Activated CD8-positive, alpha-beta memory T cell treated with anti-CD3 and anti-CD28 coated beads, Interleukin-2, amount 10 ng/mL, durations not matched to agents 7 days and 5 days (primary cell): ENCODE measurements around the gene SDHAF3. TPM values are rescaled to one million over a fixed set of nuclear protein-coding genes. Genes with fewer than 3 reads are reported as not detected.
"Not testable (repeated sequence)": the region's sequence is repeated elsewhere in the genome, so short reads cannot be mapped to it uniquely, and the experiment has no call there.

Source experiments
- ATAC-seq: fragments of 150-1000 bp; cut with Tn5 transposase; one replicate; pipeline ENCODE4 v1.10.0; 2021; ENCODE audit warnings: moderate library complexity
- CTCF ChIA-PET: fragments of 350-600 bp; sonication (Branson Sonifier 250); formaldehyde crosslinking; loops from one replicate; lab custom pipeline; 2021; ENCODE audit warnings: antibody characterized with exemption; lab: Charles Lee
- DNase-seq: peaks from one replicate; pipeline ENCODE4 v3.0.0-alpha.2; 2020
- H3K27ac Mint-ChIP-seq: one replicate; pipeline ENCODE4 v1.8.0; 2021; ENCODE audit warnings: mild to moderate bottlenecking, mixed read lengths
- H3K27me3 Mint-ChIP-seq: one replicate; pipeline ENCODE4 v1.8.0; 2021; ENCODE audit warnings: mixed read lengths
- H3K36me3 Mint-ChIP-seq: one replicate; pipeline ENCODE4 v1.8.0; 2021; ENCODE audit warnings: mild to moderate bottlenecking, mixed read lengths
- H3K4me1 Mint-ChIP-seq: one replicate; pipeline ENCODE4 v1.8.0; 2021; ENCODE audit warnings: mixed read lengths
- H3K4me3 Mint-ChIP-seq: one replicate; pipeline ENCODE4 v1.8.0; 2021; ENCODE audit warnings: mild to moderate bottlenecking, moderate library complexity, mixed read lengths
- H3K9me3 Mint-ChIP-seq: one replicate; pipeline ENCODE4 v1.8.0; 2022; ENCODE audit warnings: low read depth, mixed read lengths
- total RNA-seq, 2 experiments: library from RNA; stranded (reverse); gene quantifications; one replicate each; pipeline ENCODE4 v1.2.3, GENCODE V29; 2021

The SDHAF3 gene
- 10 to 100 TPM; 14.7 to 17.9 TPM for total RNA-seq

- Mint-ChIP-seq H3K4me1 (peaks cover 28% of the 10 kb centered on the region), H3K4me3 (peak within 1 kb of the TSS; percentile 92), H3K27me3 (no peaks in the 10 kb centered on the region), H3K9me3 (peaks cover 4% of the 10 kb centered on the region), H3K27ac (peak within 1 kb of the TSS; percentile 93), H3K36me3 (peaks cover 23% of the 10 kb centered on the region)
- ATAC-seq (peak; percentile 96), DNase-seq (peak; percentile 99)
- CTCF ChIA-PET: interaction anchor here (0.5 to 3.7 kb wide), 10 partner anchors 13 to 1050 kb away, joined by 3 to 15 read pairs (median 4); partner anchors contain the start of gene ASNS
These were observed at the start of gene SDHAF3 for GRCh38 chr7:97117372-97118188. SDHAF3 (plus strand) TSS chr7:97117698; CDS start chr7:97117724, 26 bp downstream.

GRCh38 chr7:97072025-97072424 is 45.5 kb upstream of the SDHAF3 start:
- H3K4me1 Mint-ChIP-seq, H3K36me3 Mint-ChIP-seq, CTCF ChIA-PET, ATAC-seq, H3K27ac Mint-ChIP-seq, DNase-seq, H3K4me3 Mint-ChIP-seq, H3K9me3 Mint-ChIP-seq: not testable (repeated sequence)
- H3K27me3 Mint-ChIP-seq: peaks cover 42% of the 10 kb centered on the region

- peaks cover 29% of the 10 kb centered on the region for H3K27me3 Mint-ChIP-seq
- no peak overlapping the region for H3K4me3 Mint-ChIP-seq
- ATAC-seq (no peak), DNase-seq (no peak)
- H3K27ac Mint-ChIP-seq: no peak overlapping the region
- H3K9me3 Mint-ChIP-seq: no peaks in the 10 kb centered on the region
- CTCF ChIA-PET: no interaction called here
- no peaks in the 10 kb centered on the region for H3K36me3 Mint-ChIP-seq
- H3K4me1 Mint-ChIP-seq: peaks cover 2% of the 10 kb centered on the region
These were observed 41.6 kb upstream of the SDHAF3 start for GRCh38 chr7:97075928-97076327.

- Mint-ChIP-seq H3K36me3 (no peaks in the 10 kb centered on the region), H3K4me3 (no peak overlapping the region), H3K9me3 (no peaks in the 10 kb centered on the region), H3K4me1 (no peaks in the 10 kb centered on the region), H3K27ac (no peak overlapping the region), H3K27me3 (peaks cover 28% of the 10 kb centered on the region)
- ATAC-seq (no peak), DNase-seq (no peak)
- CTCF ChIA-PET: interaction anchor here (0.6 kb wide), 1 partner anchor 101 kb away, joined by 3 read pairs; no protein-coding TSS in a partner anchor
These were observed 39.2 kb upstream of the SDHAF3 start for GRCh38 chr7:97078023-97078969.

GRCh38 chr7:97079300-97079699 is 38.2 kb upstream of the SDHAF3 start:
- ATAC-seq: no peak
- Mint-ChIP-seq H3K9me3 (no peaks in the 10 kb centered on the region), H3K36me3 (no peaks in the 10 kb centered on the region), H3K4me1 (no peaks in the 10 kb centered on the region), H3K27ac (no peak overlapping the region), H3K27me3 (peaks cover 19% of the 10 kb centered on the region), H3K4me3 (no peak overlapping the region)
- CTCF ChIA-PET: no interaction called here
- DNase-seq: no peak

- no peak for DNase-seq
- no peaks in the 10 kb centered on the region for H3K4me1 Mint-ChIP-seq
- ATAC-seq: no peak
- no peak overlapping the region for H3K4me3 Mint-ChIP-seq
- H3K36me3 Mint-ChIP-seq: no peaks in the 10 kb centered on the region
- CTCF ChIA-PET: no interaction called here
- peaks cover 16% of the 10 kb centered on the region for H3K27me3 Mint-ChIP-seq
- H3K27ac Mint-ChIP-seq: no peak overlapping the region
- H3K9me3 Mint-ChIP-seq: no peaks in the 10 kb centered on the region
These were observed 35.8 kb upstream of the SDHAF3 start for GRCh38 chr7:97081521-97082300.

GRCh38 chr7:97088364-97088763 is 29.1 kb upstream of the SDHAF3 start:
- H3K36me3 Mint-ChIP-seq: no peaks in the 10 kb centered on the region
- no peak for DNase-seq
- CTCF ChIA-PET: no interaction called here
- H3K27me3 Mint-ChIP-seq: peaks cover 42% of the 10 kb centered on the region
- H3K9me3 Mint-ChIP-seq: no peaks in the 10 kb centered on the region
- no peak overlapping the region for H3K27ac Mint-ChIP-seq
- H3K4me3 Mint-ChIP-seq: no peak overlapping the region
- no peaks in the 10 kb centered on the region for H3K4me1 Mint-ChIP-seq
- no peak for ATAC-seq

- Mint-ChIP-seq H3K27me3 (peaks cover 46% of the 10 kb centered on the region), H3K36me3 (no peaks in the 10 kb centered on the region), H3K4me3 (no peak overlapping the region), H3K4me1 (no peaks in the 10 kb centered on the region), H3K9me3 (no peaks in the 10 kb centered on the region), H3K27ac (no peak overlapping the region)
- CTCF ChIA-PET: no interaction called here
- DNase-seq: no peak
- ATAC-seq: no peak
These were observed 27.7 kb upstream of the SDHAF3 start for GRCh38 chr7:97089771-97090170.

GRCh38 chr7:97090761-97091353 is 26.6 kb upstream of the SDHAF3 start:
- CTCF ChIA-PET: no interaction called here
- Mint-ChIP-seq H3K4me1 (no peaks in the 10 kb centered on the region), H3K4me3 (no peak overlapping the region), H3K27me3 (peaks cover 46% of the 10 kb centered on the region), H3K9me3 (no peaks in the 10 kb centered on the region), H3K27ac (no peak overlapping the region), H3K36me3 (no peaks in the 10 kb centered on the region)
- ATAC-seq: no peak
- no peak for DNase-seq

- H3K27me3 Mint-ChIP-seq: peaks cover 35% of the 10 kb centered on the region
- ATAC-seq (no peak), DNase-seq (no peak)
- H3K9me3 Mint-ChIP-seq: no peaks in the 10 kb centered on the region
- no peak overlapping the region for H3K4me3 Mint-ChIP-seq
- no peak overlapping the region for H3K27ac Mint-ChIP-seq
- CTCF ChIA-PET: interaction anchor here (0.9 kb wide), 1 partner anchor 10 kb away, joined by 3 read pairs; no protein-coding TSS in a partner anchor
- H3K36me3 Mint-ChIP-seq: no peaks in the 10 kb centered on the region
- no peaks in the 10 kb centered on the region for H3K4me1 Mint-ChIP-seq
These were observed 23.1 kb upstream of the SDHAF3 start for GRCh38 chr7:97094284-97094930.

- DNase-seq: no peak
- no peaks in the 10 kb centered on the region for H3K9me3 Mint-ChIP-seq
- no peaks in the 10 kb centered on the region for H3K36me3 Mint-ChIP-seq
- CTCF ChIA-PET: interaction anchor here (0.7 kb wide), 1 partner anchor 83 kb away, joined by 3 read pairs; no protein-coding TSS in a partner anchor
- no peak overlapping the region for H3K27ac Mint-ChIP-seq
- ATAC-seq: no peak
- no peaks in the 10 kb centered on the region for H3K4me1 Mint-ChIP-seq
- H3K4me3 Mint-ChIP-seq: no peak overlapping the region
- H3K27me3 Mint-ChIP-seq: peaks cover 32% of the 10 kb centered on the region
These were observed 21.5 kb upstream of the SDHAF3 start for GRCh38 chr7:97096037-97096436.

GRCh38 chr7:97096661-97097060 is 20.8 kb upstream of the SDHAF3 start:
- H3K9me3 Mint-ChIP-seq: no peaks in the 10 kb centered on the region
- no peak overlapping the region for H3K27ac Mint-ChIP-seq
- ATAC-seq: no peak
- peaks cover 32% of the 10 kb centered on the region for H3K27me3 Mint-ChIP-seq
- CTCF ChIA-PET: interaction anchor here (0.7 kb wide), 1 partner anchor 82 kb away, joined by 3 read pairs; no protein-coding TSS in a partner anchor
- no peaks in the 10 kb centered on the region for H3K36me3 Mint-ChIP-seq
- no peak for DNase-seq
- no peaks in the 10 kb centered on the region for H3K4me1 Mint-ChIP-seq
- no peak overlapping the region for H3K4me3 Mint-ChIP-seq
